Stimulated activated naive B cell treated with anti-CD40 and anti-IgM and Interleukin-4, amounts not matched to agents 10 μg/mL and 1 μg/mL and 100 μg/mL, for 72 hours (primary cell): Measurements from ENCODE around the gene SLC7A5.
"Not testable (repeated sequence)": the region's sequence is repeated elsewhere in the genome, so short reads cannot be mapped to it uniquely, and the experiment has no call there.

Experiments used
- ATAC-seq, 2 donors: fragments of 150-1000 bp; cut with Tn5 transposase; replicated peaks; 2 replicates each; pipeline ENCODE4 v1.10.0; 2021; ENCODE audit warnings: moderate library complexity in 1 of 2
- DNase-seq: peaks from one replicate; pipeline ENCODE4 v3.0.0; 2021
- H3K27ac Mint-ChIP-seq: one replicate; pipeline ENCODE4 v1.8.0; 2022; ENCODE audit warnings: mild to moderate bottlenecking, mixed read lengths
- H3K27me3 Mint-ChIP-seq, 2 donors: one replicate each; pipeline ENCODE4 v1.8.0; 2022; ENCODE audit warnings: mixed read lengths in 2 of 2
- H3K36me3 Mint-ChIP-seq, 2 donors: one replicate each; pipeline ENCODE4 v1.8.0; 2022; ENCODE audit warnings: mixed read lengths in 2 of 2, mild to moderate bottlenecking in 1 of 2
- H3K4me1 Mint-ChIP-seq, 2 donors: one replicate each; pipeline ENCODE4 v1.8.0; 2022; ENCODE audit warnings: mixed read lengths in 2 of 2, mild to moderate bottlenecking in 1 of 2
- H3K4me3 Mint-ChIP-seq, 2 donors: one replicate each; pipeline ENCODE4 v1.8.0; 2022; ENCODE audit warnings: mild to moderate bottlenecking in 2 of 2, mixed read lengths in 2 of 2, moderate library complexity in 1 of 2
- H3K9me3 Mint-ChIP-seq, 2 donors: one replicate each; pipeline ENCODE4 v1.8.0; 2022; ENCODE audit warnings: mixed read lengths in 2 of 2, mild to moderate bottlenecking in 1 of 2

SLC7A5 gene

GRCh38 chr16:87878704-87879103 is 9.4 kb upstream of the SLC7A5 start:
- no peaks in the 10 kb centered on the region for H3K9me3 Mint-ChIP-seq
- no peak overlapping the region for H3K4me3 Mint-ChIP-seq
- H3K27me3 Mint-ChIP-seq = peaks cover 24 to 29% of the 10 kb centered on the region in 2 donors
- ATAC-seq (no peak), DNase-seq (no peak)
- H3K4me1 Mint-ChIP-seq = peaks cover 19 to 39% of the 10 kb centered on the region in 2 donors
- no peak overlapping the region for H3K27ac Mint-ChIP-seq
- H3K36me3 Mint-ChIP-seq = no peaks in the 10 kb centered on the region

GRCh38 chr16:87877942-87878507 is 8.7 kb upstream of the SLC7A5 start:
- Mint-ChIP-seq H3K4me3 (no peak overlapping the region), H3K9me3 (no peaks in the 10 kb centered on the region), H3K36me3 (no peaks in the 10 kb centered on the region), H3K27me3 (peaks cover 24 to 29% of the 10 kb centered on the region in 2 donors), H3K4me1 (peaks cover 19 to 40% of the 10 kb centered on the region in 2 donors), H3K27ac (no peak overlapping the region)
- DNase-seq (no peak), ATAC-seq (peak; percentile 12 to 23)

GRCh38 chr16:87874639-87875427 is 5.5 kb upstream of the SLC7A5 start:
- H3K36me3 Mint-ChIP-seq = no peaks in the 10 kb centered on the region
- H3K4me3 Mint-ChIP-seq = peak overlapping the region; percentile 17 to 56
- H3K27me3 Mint-ChIP-seq = peaks cover 1 to 13% of the 10 kb centered on the region in 2 donors
- H3K4me1 Mint-ChIP-seq = peaks cover 26 to 72% of the 10 kb centered on the region in 2 donors
- no peaks in the 10 kb centered on the region for H3K9me3 Mint-ChIP-seq
- peak overlapping the region; percentile 79 for H3K27ac Mint-ChIP-seq
- ATAC-seq (peak; percentile 82 to 88), DNase-seq (peak; percentile 65)

GRCh38 chr16:87870418-87871291 is 1.3 kb upstream of the SLC7A5 start:
- H3K9me3 Mint-ChIP-seq, ATAC-seq, H3K27me3 Mint-ChIP-seq, H3K4me3 Mint-ChIP-seq, DNase-seq, H3K27ac Mint-ChIP-seq: not testable (repeated sequence)
- H3K36me3 Mint-ChIP-seq = peaks cover 16 to 23% of the 10 kb centered on the region in 2 donors
- H3K4me1 Mint-ChIP-seq = peaks cover 39 to 81% of the 10 kb centered on the region in 2 donors

DNA sequence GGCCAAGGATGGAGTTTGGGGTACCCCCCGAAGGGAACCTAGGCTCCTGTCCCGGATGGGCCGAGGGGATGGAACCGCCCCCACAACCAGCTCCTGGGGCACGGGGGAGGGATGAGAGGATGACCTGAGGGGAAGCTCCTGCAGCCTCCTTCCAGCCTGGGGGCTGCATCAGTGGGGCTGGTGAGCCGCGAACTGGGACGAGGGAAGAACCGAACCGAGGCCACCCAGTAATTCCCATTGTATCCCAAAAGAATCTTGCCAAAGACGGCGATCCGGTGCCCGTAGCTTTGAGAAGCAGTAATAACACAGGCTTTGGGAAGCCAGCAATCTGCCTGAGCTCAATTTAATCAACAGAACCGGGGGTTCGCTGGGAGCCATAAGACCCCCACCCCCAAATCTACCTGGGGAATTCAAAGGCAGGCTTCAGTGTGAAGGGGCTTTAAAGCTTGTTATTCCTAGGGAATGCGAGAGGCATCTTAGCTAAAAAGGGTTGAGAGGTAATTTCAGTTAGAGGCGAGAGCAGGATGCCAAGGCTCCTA is 641 bp upstream of the SLC7A5 start:
- not testable (repeated sequence) for H3K9me3 Mint-ChIP-seq, H3K27me3 Mint-ChIP-seq, DNase-seq, ATAC-seq
- Mint-ChIP-seq H3K36me3 (peaks cover 18 to 26% of the 10 kb centered on the region in 2 donors), H3K27ac (peak overlapping the region; percentile 51), H3K4me3 (peak overlapping the region; percentile 25 to 59), H3K4me1 (peaks cover 38 to 81% of the 10 kb centered on the region in 2 donors)

GRCh38 chr16:87868254-87869029 is 865 bp downstream of the SLC7A5 start:
- not testable (repeated sequence) for H3K27me3 Mint-ChIP-seq, H3K9me3 Mint-ChIP-seq
- H3K36me3 Mint-ChIP-seq = peaks cover 23 to 32% of the 10 kb centered on the region in 2 donors
- H3K4me1 Mint-ChIP-seq = peaks cover 35 to 85% of the 10 kb centered on the region in 2 donors
- DNase-seq (peak; percentile 58), ATAC-seq (peak; percentile 69 to 74)
- H3K4me3 Mint-ChIP-seq = peak overlapping the region; percentile 94 to 95
- peak overlapping the region; percentile 98 for H3K27ac Mint-ChIP-seq

GRCh38 chr16:87865902-87866555 is 3.3 kb downstream of the SLC7A5 start:
- Mint-ChIP-seq H3K4me3 (peak overlapping the region in 1 of 2 donors; percentile 95), H3K36me3 (peaks cover 29 to 43% of the 10 kb centered on the region in 2 donors), H3K4me1 (peaks cover 32 to 77% of the 10 kb centered on the region in 2 donors)
- not testable (repeated sequence) for H3K27me3 Mint-ChIP-seq, H3K9me3 Mint-ChIP-seq, ATAC-seq, H3K27ac Mint-ChIP-seq, DNase-seq

GRCh38 chr16:87864331-87864989 is 4.8 kb downstream of the SLC7A5 start:
- DNase-seq (no peak), ATAC-seq (no peak)
- Mint-ChIP-seq H3K27me3 (no peaks in the 10 kb centered on the region), H3K27ac (no peak overlapping the region), H3K36me3 (peaks cover 34 to 57% of the 10 kb centered on the region in 2 donors), H3K4me3 (no peak overlapping the region), H3K9me3 (no peaks in the 10 kb centered on the region), H3K4me1 (peaks cover 36 to 73% of the 10 kb centered on the region in 2 donors)

DNA sequence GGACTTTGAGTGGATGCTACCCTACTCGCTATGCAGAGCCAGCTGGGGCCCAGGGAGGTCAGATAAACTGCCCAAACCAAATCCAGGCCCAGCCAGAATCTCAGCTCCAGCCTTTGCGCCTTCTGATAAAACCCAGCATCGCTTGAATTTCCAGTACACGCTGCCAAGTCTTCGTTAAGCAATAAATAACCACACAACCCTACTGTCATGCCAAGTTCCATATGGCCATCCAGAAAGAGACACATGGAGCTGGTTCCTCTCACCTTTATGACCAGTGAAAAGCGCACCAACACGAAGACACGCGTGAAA is 6.0 kb downstream of the SLC7A5 start:
- not testable (repeated sequence) for H3K27ac Mint-ChIP-seq, H3K4me3 Mint-ChIP-seq, H3K27me3 Mint-ChIP-seq, DNase-seq, ATAC-seq, H3K9me3 Mint-ChIP-seq
- peaks cover 38 to 63% of the 10 kb centered on the region in 2 donors for H3K36me3 Mint-ChIP-seq
- peaks cover 31 to 67% of the 10 kb centered on the region in 2 donors for H3K4me1 Mint-ChIP-seq

GRCh38 chr16:87862597-87863326 is 6.5 kb downstream of the SLC7A5 start:
- H3K36me3 Mint-ChIP-seq = peaks cover 35 to 62% of the 10 kb centered on the region in 2 donors
- not testable (repeated sequence) for H3K27ac Mint-ChIP-seq
- peak; percentile 52 to 70 for ATAC-seq

GRCh38 chr16:87861300-87862099 is 7.8 kb downstream of the SLC7A5 start:
- not testable (repeated sequence) for H3K9me3 Mint-ChIP-seq, ATAC-seq, H3K4me3 Mint-ChIP-seq, DNase-seq, H3K27me3 Mint-ChIP-seq
- peaks cover 43 to 66% of the 10 kb centered on the region in 2 donors for H3K36me3 Mint-ChIP-seq
- peaks cover 31 to 61% of the 10 kb centered on the region in 2 donors for H3K4me1 Mint-ChIP-seq
- peak overlapping the region; percentile 42 for H3K27ac Mint-ChIP-seq

More at GRCh38 chr16:87862597-87863326, 6.5 kb downstream of the SLC7A5 start:
- not testable (repeated sequence) for H3K9me3 Mint-ChIP-seq, DNase-seq, H3K4me3 Mint-ChIP-seq, H3K27me3 Mint-ChIP-seq
- peaks cover 31 to 62% of the 10 kb centered on the region in 2 donors for H3K4me1 Mint-ChIP-seq
